Thyroid gland (tissue), 4 donors: Measurements from ENCODE around the gene HLCS. TPM values are rescaled to one million over a fixed set of nuclear protein-coding genes. Genes with fewer than 3 reads are reported as not detected.
"Not testable (repeated sequence)": the region's sequence is repeated elsewhere in the genome, so short reads cannot be mapped to it uniquely, and the experiment has no call there.

Experiments used
- DNase-seq, 2 donors: peaks; one replicate each; pipeline ENCODE4 v3.0.0-alpha.2; 2019
- H3K27ac ChIP-seq, 3 donors: fragments of 200-600 bp; sonication (generic); 1 replicate in 2 of 3; 2 replicates in 1 of 3; pipeline ENCODE4 v1.5.1; 2016 to 2019; ENCODE audit warnings: mild to moderate bottlenecking in 1 of 3, moderate library complexity in 1 of 3
- H3K27me3 ChIP-seq: fragments of 200-600 bp; sonication (generic); one replicate; pipeline ENCODE4 v1.5.1; 2019
- H3K36me3 ChIP-seq, 2 donors: fragments of 200-600 bp; sonication (generic); one replicate each; pipeline ENCODE4 v1.5.1; 2016 to 2019
- H3K4me1 ChIP-seq, 2 donors: fragments of 200-600 bp; sonication (generic); one replicate each; pipeline ENCODE4 v1.5.1; 2017 to 2019
- H3K4me3 ChIP-seq, 3 donors: fragments of 200-600 bp; sonication (generic); replicated peaks in 1 of 3; 1 replicate in 2 of 3; 2 replicates in 1 of 3; pipeline ENCODE4 v1.5.1; 2016; ENCODE audit warnings: mild to moderate bottlenecking in 1 of 3
- H3K9me3 ChIP-seq: fragments of 200-600 bp; sonication (generic); one replicate; pipeline ENCODE4 v1.5.1; 2017
- POLR2A ChIP-seq, 2 donors: fragments of 450-650 bp; IDR thresholded peaks; one replicate each; pipeline ENCODE4 v1.6.1; 2017; ENCODE audit warnings: antibody characterized with exemption in 2 of 2, mild to moderate bottlenecking in 2 of 2, moderate library complexity in 1 of 2
- WGBS, 2 donors: methylation state at CpG; one replicate each; pipeline ENCODE4 v1.1.5; 2017; 5-methylcytosine and 5-hydroxymethylcytosine counted together
- intact Hi-C: fragments of 100-400 bp; cut with DNase I; formaldehyde crosslinking; loops from one replicate; pipeline ENCODE4 v1.15.1; 2023
- total RNA-seq, 4 donors: library from RNA; depleted of rRNA; stranded (reverse); fragments of >200 nt; gene quantifications; one replicate each; pipeline ENCODE4 v1.2.3, GENCODE V29; 2016
- TF ChIP-seq, protein P1 (sequence below), 6 experiments: fragments of 200-600 bp in 3 of 6; fragments of 450-650 bp in 3 of 6; sonication (generic) in 3 of 6; IDR thresholded peaks; one replicate each; pipeline ENCODE4 v1.5.1; 2016 to 2019; ENCODE audit warnings: antibody characterized with exemption in 6 of 6, mild to moderate bottlenecking in 2 of 6, inconsistent platforms in 1 of 6, moderate library complexity in 1 of 6

HLCS gene
- total RNA-seq, 4 donors from 2014 or later, result 34.2 to 70.7 (median 43.4) TPM

GRCh38 chr21:36962098-36962780 is 4.2 kb downstream of the HLCS start:
- H3K36me3 ChIP-seq, result peaks cover 0 to 5% of the 10 kb centered on the region in 2 donors
- intact Hi-C loops, result no loop called here
- no peak overlapping the region for H3K27ac ChIP-seq
- DNase-seq, result no peak
- no peak for TF ChIP-seq POLR2A (IDR thresholded peaks at IDR 0.05)
- TF ChIP-seq, protein P1, sequence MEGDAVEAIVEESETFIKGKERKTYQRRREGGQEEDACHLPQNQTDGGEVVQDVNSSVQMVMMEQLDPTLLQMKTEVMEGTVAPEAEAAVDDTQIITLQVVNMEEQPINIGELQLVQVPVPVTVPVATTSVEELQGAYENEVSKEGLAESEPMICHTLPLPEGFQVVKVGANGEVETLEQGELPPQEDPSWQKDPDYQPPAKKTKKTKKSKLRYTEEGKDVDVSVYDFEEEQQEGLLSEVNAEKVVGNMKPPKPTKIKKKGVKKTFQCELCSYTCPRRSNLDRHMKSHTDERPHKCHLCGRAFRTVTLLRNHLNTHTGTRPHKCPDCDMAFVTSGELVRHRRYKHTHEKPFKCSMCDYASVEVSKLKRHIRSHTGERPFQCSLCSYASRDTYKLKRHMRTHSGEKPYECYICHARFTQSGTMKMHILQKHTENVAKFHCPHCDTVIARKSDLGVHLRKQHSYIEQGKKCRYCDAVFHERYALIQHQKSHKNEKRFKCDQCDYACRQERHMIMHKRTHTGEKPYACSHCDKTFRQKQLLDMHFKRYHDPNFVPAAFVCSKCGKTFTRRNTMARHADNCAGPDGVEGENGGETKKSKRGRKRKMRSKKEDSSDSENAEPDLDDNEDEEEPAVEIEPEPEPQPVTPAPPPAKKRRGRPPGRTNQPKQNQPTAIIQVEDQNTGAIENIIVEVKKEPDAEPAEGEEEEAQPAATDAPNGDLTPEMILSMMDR (IDR thresholded peaks at IDR 0.05), result no peak
- no peaks in the 10 kb centered on the region for H3K9me3 ChIP-seq
- peaks cover 8 to 12% of the 10 kb centered on the region in 2 donors for H3K4me1 ChIP-seq
- WGBS, 2 donors, result 91 to 95% methylated on average over 11 of the region's 11 CpGs
- H3K4me3 ChIP-seq, result no peak overlapping the region
- no peaks in the 10 kb centered on the region for H3K27me3 ChIP-seq

DNA sequence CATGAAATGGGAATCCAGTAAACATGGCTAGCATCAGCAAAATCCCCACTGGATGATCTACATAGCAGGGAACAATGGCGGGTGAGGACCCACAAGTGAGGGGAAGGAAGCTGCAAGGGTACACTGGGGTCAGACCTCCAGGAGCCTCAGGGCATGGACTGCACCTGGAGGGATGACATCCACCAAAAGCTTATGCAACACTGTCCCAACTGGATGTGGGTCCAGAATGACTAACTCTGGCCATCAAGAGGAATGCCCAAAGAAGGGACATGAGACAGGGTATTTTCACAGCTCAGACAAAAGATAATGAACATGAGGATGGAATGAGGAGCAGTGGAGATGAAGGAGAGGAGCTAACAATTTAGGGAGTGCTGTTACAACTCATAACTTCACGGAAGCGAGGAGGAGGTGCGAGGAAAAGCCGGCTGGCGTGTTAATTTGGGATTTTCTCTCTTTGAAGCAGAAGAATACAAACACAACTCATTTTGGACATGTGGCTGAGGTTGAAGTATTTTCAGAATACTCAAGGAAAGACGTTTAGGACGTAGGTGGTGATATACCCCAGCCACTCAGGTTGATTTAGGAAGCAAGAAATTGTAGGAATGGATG is 5.7 kb downstream of the HLCS start:
- Histone ChIP-seq H3K4me3 (no peak overlapping the region), H3K9me3 (no peaks in the 10 kb centered on the region), H3K27me3 (no peaks in the 10 kb centered on the region), H3K36me3 (peaks cover 0 to 5% of the 10 kb centered on the region in 2 donors), H3K4me1 (peaks cover 7 to 8% of the 10 kb centered on the region in 2 donors), H3K27ac (no peak overlapping the region)
- TF ChIP-seq, protein P1 (IDR thresholded peaks at IDR 0.05), result no peak
- no peak for TF ChIP-seq POLR2A (IDR thresholded peaks at IDR 0.05)
- intact Hi-C loops, result no loop called here
- whole genome bisulfite sequencing, 2 donors, result 94 to 98% methylated on average over 8 of the region's 8 CpGs
- DNase-seq, result no peak

GRCh38 chr21:36959020-36959835 is 7.2 kb downstream of the HLCS start:
- intact Hi-C loops, result no loop called here
- peaks cover 0 to 5% of the 10 kb centered on the region in 2 donors for H3K36me3 ChIP-seq
- no peaks in the 10 kb centered on the region for H3K9me3 ChIP-seq
- H3K27me3 ChIP-seq, result no peaks in the 10 kb centered on the region
- TF ChIP-seq POLR2A (IDR thresholded peaks at IDR 0.05), result no peak
- TF ChIP-seq, protein P1 (IDR thresholded peaks at IDR 0.05), result no peak
- 94 to 96% methylated on average over 15 to 17 of the region's 17 CpGs for WGBS, 2 donors
- H3K4me1 ChIP-seq, result no peaks in the 10 kb centered on the region
- no peak for DNase-seq
- H3K27ac ChIP-seq, result no peak overlapping the region
- no peak overlapping the region for H3K4me3 ChIP-seq

- no peak overlapping the region for H3K27ac ChIP-seq
- DNase-seq, result no peak
- no peak for TF ChIP-seq POLR2A (IDR thresholded peaks at IDR 0.05)
- TF ChIP-seq, protein P1 (IDR thresholded peaks at IDR 0.05), result no peak
- no peak overlapping the region for H3K4me3 ChIP-seq
- H3K9me3 ChIP-seq, result no peaks in the 10 kb centered on the region
- 94 to 95% methylated on average over 4 of the region's 4 CpGs for WGBS, 2 donors
- H3K4me1 ChIP-seq, result no peaks in the 10 kb centered on the region
- no peaks in the 10 kb centered on the region for H3K27me3 ChIP-seq
- intact Hi-C loops, result no loop called here
- no peaks in the 10 kb centered on the region for H3K36me3 ChIP-seq
These were observed 10.7 kb downstream of the HLCS start for GRCh38 chr21:36955783-36956182.

DNA sequence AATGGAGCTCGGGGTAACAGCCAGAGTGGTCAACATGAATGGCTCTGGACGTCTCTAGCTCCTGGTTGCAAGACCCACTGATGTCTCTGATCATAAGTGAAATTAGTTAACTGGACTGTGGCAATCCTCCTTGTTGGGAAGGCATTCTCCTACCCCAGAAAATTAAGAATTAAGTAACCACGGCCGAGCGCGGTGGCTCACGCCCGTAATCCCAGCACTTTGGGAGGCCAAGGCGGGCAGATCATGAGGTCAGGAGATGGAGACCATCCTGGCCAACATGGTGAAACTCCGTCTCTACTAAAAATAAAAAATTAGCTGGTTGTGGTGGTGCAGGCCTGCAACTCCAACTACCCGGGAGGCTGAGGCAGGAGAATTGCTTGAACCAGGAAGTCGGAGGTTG is 14.1 kb downstream of the HLCS start:
- H3K4me3 ChIP-seq, intact Hi-C loops, H3K36me3 ChIP-seq, H3K4me1 ChIP-seq, DNase-seq, H3K27ac ChIP-seq, H3K9me3 ChIP-seq, H3K27me3 ChIP-seq: not testable (repeated sequence)
- WGBS, 2 donors, result 97 to 99% methylated on average over 12 of the region's 12 CpGs
